HUES48 (cell line): ENCODE data around the gene C6orf118.

Experiments used
- H3K27ac ChIP-seq: one replicate; pipeline ENCODE4 v1.7.0; 2013; ENCODE audit warnings: low read depth, low read length, inconsistent platforms
- H3K27me3 ChIP-seq: 2 replicates; pipeline ENCODE4 v1.6.1; 2013; ENCODE audit warnings: mild to moderate bottlenecking, low read length; ENCODE audit not compliant: control insufficient read depth, insufficient read depth
- H3K36me3 ChIP-seq: 2 replicates; pipeline ENCODE4 v1.6.1; 2013; ENCODE audit warnings: low read length; ENCODE audit not compliant: control insufficient read depth, insufficient read depth
- H3K4me1 ChIP-seq: 2 replicates; pipeline ENCODE4 v1.6.1; 2013; ENCODE audit warnings: mild to moderate bottlenecking, low read length; ENCODE audit not compliant: control insufficient read depth, insufficient read depth
- H3K4me3 ChIP-seq: 2 replicates; pipeline ENCODE4 v1.5.1; 2013; ENCODE audit warnings: mild to moderate bottlenecking, low read depth, low read length
- H3K9ac ChIP-seq: 2 replicates; pipeline ENCODE4 v1.6.1; 2013; ENCODE audit warnings: mild to moderate bottlenecking, low read depth, low read length, moderate library complexity
- H3K9me3 ChIP-seq: 2 replicates; pipeline ENCODE4 v1.6.1; 2013; ENCODE audit warnings: low read length; ENCODE audit not compliant: control insufficient read depth, insufficient read depth

The C6orf118 gene

GRCh38 chr6:165298875-165299274 is 10.5 kb downstream of the C6orf118 start:
- Histone ChIP-seq H3K36me3 (no peaks in the 10 kb centered on the region), H3K27ac (no peak overlapping the region), H3K4me1 (no peaks in the 10 kb centered on the region), H3K9me3 (no peaks in the 10 kb centered on the region), H3K27me3 (no peaks in the 10 kb centered on the region), H3K9ac (no peak overlapping the region), H3K4me3 (no peak overlapping the region)

DNA sequence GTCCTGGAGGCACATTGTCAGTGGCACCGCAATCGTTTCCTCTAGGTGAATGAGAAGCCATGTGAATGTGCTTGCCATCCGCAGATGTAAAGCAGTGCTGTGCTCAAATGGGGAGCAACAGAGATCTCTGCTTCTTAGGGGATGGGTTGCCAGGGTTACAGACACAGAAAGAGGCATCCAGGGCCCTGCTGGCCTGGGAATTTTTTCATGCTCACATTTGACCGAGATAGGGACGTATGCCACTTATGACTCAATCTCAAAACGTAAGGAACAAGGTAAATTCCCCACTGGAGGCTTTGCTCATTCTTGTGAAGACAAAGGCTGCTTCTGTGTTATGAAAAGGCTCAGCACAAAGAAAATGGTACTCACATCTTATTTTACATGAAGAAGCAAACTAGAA is 11.0 kb downstream of the C6orf118 start:
- H3K27me3 ChIP-seq, result no peaks in the 10 kb centered on the region
- no peak overlapping the region for H3K27ac ChIP-seq
- no peaks in the 10 kb centered on the region for H3K36me3 ChIP-seq
- H3K4me3 ChIP-seq, result no peak overlapping the region
- H3K9ac ChIP-seq, result no peak overlapping the region
- no peaks in the 10 kb centered on the region for H3K4me1 ChIP-seq
- no peaks in the 10 kb centered on the region for H3K9me3 ChIP-seq

DNA sequence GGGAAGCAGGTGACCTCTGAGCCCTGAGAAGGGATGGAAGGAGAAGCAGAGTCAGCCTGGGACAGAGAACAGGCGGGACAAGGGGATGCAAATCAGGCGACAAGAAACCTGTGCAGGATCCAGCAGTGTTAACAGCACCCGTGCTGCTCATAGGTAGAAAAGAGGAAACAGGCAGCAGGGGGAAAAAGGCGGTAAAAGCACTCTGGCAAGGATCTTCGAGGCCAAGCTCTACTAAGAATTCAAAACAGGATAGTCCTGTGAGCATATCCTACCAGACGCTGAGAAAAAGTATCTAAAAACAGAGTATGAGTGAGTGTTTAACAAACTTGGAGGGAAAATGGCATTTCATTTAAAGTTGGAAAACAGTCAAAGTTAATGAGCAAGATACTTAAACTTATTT is 16.7 kb downstream of the C6orf118 start:
- no peaks in the 10 kb centered on the region for H3K9me3 ChIP-seq
- H3K36me3 ChIP-seq, result no peaks in the 10 kb centered on the region
- H3K27me3 ChIP-seq, result no peaks in the 10 kb centered on the region; the same call in 1 of the 2 replicates
- no peak overlapping the region for H3K27ac ChIP-seq
- H3K4me3 ChIP-seq, result no peak overlapping the region
- H3K9ac ChIP-seq, result no peak overlapping the region
- H3K4me1 ChIP-seq, result no peaks in the 10 kb centered on the region

GRCh38 chr6:165274611-165275010 is 34.8 kb downstream of the C6orf118 start:
- Histone ChIP-seq H3K27me3 (no peaks in the 10 kb centered on the region), H3K4me3 (no peak overlapping the region), H3K36me3 (no peaks in the 10 kb centered on the region), H3K9me3 (no peaks in the 10 kb centered on the region; the same call in 1 of the 2 replicates), H3K4me1 (no peaks in the 10 kb centered on the region), H3K27ac (no peak overlapping the region), H3K9ac (no peak overlapping the region)

DNA sequence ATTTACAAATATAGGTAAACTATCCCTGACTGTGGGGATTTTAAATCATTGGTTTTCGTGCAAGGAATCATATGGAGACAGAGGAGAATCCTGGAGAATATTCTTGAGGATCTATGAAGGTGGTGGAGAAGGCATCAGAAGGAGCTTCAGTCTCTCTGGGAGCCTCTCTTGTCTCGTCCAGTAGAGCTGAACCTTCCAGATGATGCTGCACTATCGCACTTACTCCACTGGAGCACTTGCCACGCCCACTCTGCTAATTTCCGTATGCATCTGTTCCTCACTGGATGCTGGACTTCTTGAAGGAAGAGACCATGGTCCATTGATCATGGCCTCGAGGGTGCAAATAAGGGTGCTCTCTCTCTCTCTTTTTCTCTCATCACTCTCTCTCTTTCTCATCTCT is 36.8 kb downstream of the C6orf118 start:
- no peaks in the 10 kb centered on the region; the same call in 1 of the 2 replicates for H3K9me3 ChIP-seq
- no peaks in the 10 kb centered on the region for H3K27me3 ChIP-seq
- H3K4me3 ChIP-seq, result no peak overlapping the region
- no peak overlapping the region for H3K9ac ChIP-seq
- no peak overlapping the region for H3K27ac ChIP-seq
- H3K4me1 ChIP-seq, result no peaks in the 10 kb centered on the region
- H3K36me3 ChIP-seq, result no peaks in the 10 kb centered on the region

DNA sequence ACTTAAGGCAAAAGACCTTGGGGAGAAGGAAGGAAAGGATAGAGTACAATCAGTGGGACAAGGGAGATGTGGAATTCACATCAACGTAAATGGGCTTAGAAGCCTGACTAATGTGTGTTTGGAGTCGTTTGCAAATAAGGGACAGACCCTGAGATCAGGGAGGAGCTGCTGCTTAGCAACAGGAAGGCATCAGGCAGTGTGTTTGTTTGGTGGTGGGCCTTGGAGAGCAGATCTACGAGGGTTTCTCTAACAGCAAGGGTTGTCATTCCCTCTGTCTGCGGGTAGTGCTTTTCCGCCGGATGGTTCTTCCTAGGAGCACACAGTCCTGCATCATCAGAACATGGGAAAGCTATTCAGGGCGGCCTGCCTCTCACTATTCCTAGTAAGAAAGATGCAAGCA is 40.4 kb downstream of the C6orf118 start:
- Histone ChIP-seq H3K4me1 (no peaks in the 10 kb centered on the region), H3K9me3 (no peaks in the 10 kb centered on the region; the same call in 1 of the 2 replicates), H3K27me3 (no peaks in the 10 kb centered on the region), H3K36me3 (no peaks in the 10 kb centered on the region), H3K9ac (no peak overlapping the region), H3K4me3 (no peak overlapping the region), H3K27ac (no peak overlapping the region)

- Histone ChIP-seq H3K27ac (no peak overlapping the region), H3K27me3 (no peaks in the 10 kb centered on the region), H3K4me3 (no peak overlapping the region), H3K36me3 (no peaks in the 10 kb centered on the region), H3K9ac (no peak overlapping the region), H3K4me1 (no peaks in the 10 kb centered on the region), H3K9me3 (no peaks in the 10 kb centered on the region; the same call in 1 of the 2 replicates)
Observed at GRCh38 chr6:165266621-165267020, 42.8 kb downstream of the C6orf118 start.

DNA sequence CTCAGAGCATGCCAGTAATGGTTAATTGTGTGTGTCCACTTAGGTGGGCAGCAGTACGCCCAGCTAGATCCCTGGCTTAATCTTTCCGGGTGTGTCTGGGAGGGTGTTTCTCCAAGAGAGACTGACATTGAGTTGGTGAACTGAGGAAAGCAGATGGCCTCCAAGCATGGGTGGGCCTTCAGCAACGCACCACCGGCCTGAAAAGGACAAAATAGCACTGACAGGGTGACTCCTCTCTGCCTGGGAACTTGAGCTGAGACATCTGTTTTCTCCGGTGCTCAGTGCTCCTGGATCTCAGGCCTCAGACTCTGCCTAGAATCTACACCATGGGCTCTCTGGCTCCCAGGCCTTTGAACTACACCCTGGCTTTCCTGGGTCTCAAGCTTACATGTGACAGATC is 43.2 kb downstream of the C6orf118 start:
- no peak overlapping the region for H3K27ac ChIP-seq
- H3K36me3 ChIP-seq, result no peaks in the 10 kb centered on the region
- no peaks in the 10 kb centered on the region for H3K4me1 ChIP-seq
- no peaks in the 10 kb centered on the region for H3K27me3 ChIP-seq
- H3K9ac ChIP-seq, result no peak overlapping the region
- no peak overlapping the region for H3K4me3 ChIP-seq
- 0 out of 2 replicates have a peak, but pooled peaks cover 2% of the 10 kb centered on the region for H3K9me3 ChIP-seq

DNA sequence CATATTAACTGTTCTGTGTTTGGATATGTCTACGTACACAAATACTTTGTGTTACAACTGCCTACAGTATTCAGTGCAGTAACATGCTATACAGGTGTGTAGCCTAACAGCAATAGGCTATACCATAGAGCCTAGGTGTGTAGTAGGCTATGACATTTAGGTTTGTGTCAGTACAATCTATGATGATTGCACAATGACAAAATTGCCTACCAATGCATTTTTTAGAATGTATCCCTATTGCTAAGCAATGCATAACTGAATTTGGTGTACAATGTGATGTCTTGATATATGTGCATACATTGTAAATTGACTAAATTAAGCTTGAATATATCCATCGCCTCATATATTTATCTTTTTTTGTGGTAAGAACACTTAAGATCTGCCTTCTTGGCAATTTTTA is 48.9 kb downstream of the C6orf118 start:
- H3K27me3 ChIP-seq, result no peaks in the 10 kb centered on the region
- H3K9ac ChIP-seq, result no peak overlapping the region

DNA sequence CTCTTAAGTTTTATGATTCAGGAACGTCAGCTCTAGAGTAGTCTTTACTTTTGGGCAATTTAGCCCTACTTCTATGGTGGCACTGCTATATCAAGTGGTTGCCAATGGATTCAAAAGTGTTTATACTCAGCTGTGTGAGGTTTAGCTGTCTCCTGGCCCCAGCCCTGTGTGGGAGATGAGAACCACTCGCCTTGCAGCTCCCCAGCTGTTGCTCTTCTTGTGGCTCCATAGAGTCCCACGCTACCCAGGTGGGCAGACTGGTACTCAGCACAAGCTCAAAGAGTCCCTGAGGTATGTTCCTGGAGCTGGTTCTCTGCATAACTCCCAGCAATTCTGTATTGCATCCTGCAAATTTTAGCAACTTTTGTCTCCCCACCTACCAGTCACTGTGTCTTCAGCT is 59.6 kb downstream of the C6orf118 start:
- Histone ChIP-seq H3K27me3 (no peaks in the 10 kb centered on the region), H3K9ac (no peak overlapping the region), H3K9me3 (no peaks in the 10 kb centered on the region), H3K4me3 (no peak overlapping the region), H3K36me3 (no peaks in the 10 kb centered on the region), H3K27ac (no peak overlapping the region), H3K4me1 (peaks cover 5% of the 10 kb centered on the region; the same call in 1 of the 2 replicates)

More for the DNA sequence above, 48.9 kb downstream of the C6orf118 start:
- peaks cover 19% of the 10 kb centered on the region for H3K9me3 ChIP-seq
- H3K27ac ChIP-seq, result no peak overlapping the region
- no peaks in the 10 kb centered on the region for H3K36me3 ChIP-seq
- no peaks in the 10 kb centered on the region for H3K4me1 ChIP-seq
- H3K4me3 ChIP-seq, result no peak overlapping the region

- Histone ChIP-seq H3K9me3 (no peaks in the 10 kb centered on the region), H3K9ac (no peak overlapping the region), H3K4me1 (peaks cover 14% of the 10 kb centered on the region), H3K27ac (no peak overlapping the region), H3K36me3 (no peaks in the 10 kb centered on the region), H3K27me3 (no peaks in the 10 kb centered on the region), H3K4me3 (no peak overlapping the region)
Observed at GRCh38 chr6:165245701-165246100, 63.7 kb downstream of the C6orf118 start.

DNA sequence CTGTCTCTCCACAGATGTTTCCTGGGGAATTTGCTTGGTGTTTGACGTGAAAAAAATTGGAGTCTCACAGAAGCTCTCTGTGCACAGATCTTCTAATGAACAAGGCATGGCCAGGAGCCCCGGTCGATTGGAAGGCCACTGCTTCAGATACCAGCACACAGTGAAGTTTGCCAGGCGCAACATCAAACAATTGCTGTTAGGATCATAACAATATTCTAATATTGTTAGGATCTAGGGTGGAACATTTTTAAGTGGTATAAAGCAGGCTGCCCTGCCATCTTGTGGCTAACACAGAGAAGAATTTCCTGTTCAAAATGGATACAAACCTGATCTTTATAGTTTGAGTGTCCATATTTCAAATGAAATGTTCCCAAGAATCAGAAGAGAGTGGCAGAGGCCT is 64.1 kb downstream of the C6orf118 start:
- no peaks in the 10 kb centered on the region for H3K27me3 ChIP-seq
- H3K4me3 ChIP-seq, result no peak overlapping the region
- H3K9me3 ChIP-seq, result no peaks in the 10 kb centered on the region
- no peak overlapping the region for H3K27ac ChIP-seq
- H3K36me3 ChIP-seq, result no peaks in the 10 kb centered on the region
- H3K9ac ChIP-seq, result no peak overlapping the region
- peaks cover 14% of the 10 kb centered on the region for H3K4me1 ChIP-seq
